HCT116 (cell line): Measurements from ENCODE around the gene OSGIN1. TPM values are rescaled to one million over a fixed set of nuclear protein-coding genes. Genes with fewer than 3 reads are reported as not detected.

Experiments used
- ATAC-seq: fragments of 200-7000 bp; cut with Tn5 transposase; 2 replicates; pipeline ENCODE4 v1.9.1; 2020; ENCODE audit warnings: mild to moderate bottlenecking, moderate library complexity
- BruUV-seq: library from RNA; stranded (reverse); fragments of 400-500 nt; replicated peaks from 2 replicates; lab custom pipeline; 2021; lab: Mats Ljungman, UMichigan
- CTCF ChIA-PET: fragments of 300-600 bp; sonication (Branson Sonifier 250); formaldehyde crosslinking; loops from one replicate; lab custom pipeline; 2021; ENCODE audit warnings: antibody characterized with exemption; lab: Charles Lee
- POLR2A ChIA-PET: fragments of 300-600, 350-600 bp; sonication (Branson Sonifier 250); formaldehyde crosslinking; loops from one replicate; lab custom pipeline; 2021; ENCODE audit warnings: antibody characterized with exemption; lab: Charles Lee
- RAD21 ChIA-PET, 2 experiments: fragments of 300-600 bp; sonication (Branson Sonifier 250); formaldehyde crosslinking; loops; one replicate each; lab custom pipeline; 2023; ENCODE audit warnings: low total read pairs in 2 of 2; ENCODE audit not compliant: uncharacterized antibody in 2 of 2, unreplicated experiment in 2 of 2, low non-redundant PET in 1 of 2; lab: Charles Lee
- DNase-seq: peaks from one replicate; pipeline ENCODE4 v3.0.0-alpha.2; 2010; ENCODE audit warnings: low read depth, low spot score
- H2AFZ ChIP-seq: fragments of 200-600 bp; shearing (Covaris generic), sonication (generic); 2 replicates; pipeline ENCODE4 v1.6.1; 2017; ENCODE audit warnings: low read depth, mixed run types, mixed read lengths, antibody characterized with exemption, low read length; ENCODE audit not compliant: poor library complexity, severe bottlenecking
- H3K27ac ChIP-seq: 2 replicates; pipeline ENCODE4 v1.5.1; 2012; ENCODE audit warnings: low read depth, low read length
- H3K27me3 ChIP-seq: fragments of 200-600 bp; sonication (generic); 2 replicates; pipeline ENCODE4 v1.6.1; 2016; ENCODE audit warnings: mixed run types, low read length, mixed read lengths; ENCODE audit not compliant: insufficient read depth
- H3K36me3 ChIP-seq, 2 experiments: fragments of 200-500 bp in 1 of 2; fragments of 200-600 bp in 1 of 2; sonication (Bioruptor generic) in 1 of 2; sonication (generic) in 1 of 2; 2 replicates each; pipeline versions ENCODE4 v1.5.1 to v1.6.1; 2014 to 2016; ENCODE audit warnings: low read length in 2 of 2, inconsistent platforms in 1 of 2, mixed read lengths in 1 of 2, mixed run types in 1 of 2; ENCODE audit not compliant: insufficient read depth in 2 of 2, control insufficient read depth in 1 of 2
- H3K4me1 ChIP-seq, 2 experiments: fragments of 200-600 bp in 1 of 2; sonication (generic) in 1 of 2; 2 replicates each; pipeline versions ENCODE4 v1.5.1 to v1.6.1; 2012 to 2017; ENCODE audit warnings: low read length in 2 of 2, inconsistent platforms in 1 of 2, mild to moderate bottlenecking in 1 of 2, mixed read lengths in 1 of 2, mixed run types in 1 of 2, moderate library complexity in 1 of 2; ENCODE audit not compliant: insufficient read depth in 2 of 2, control insufficient read depth in 1 of 2
- H3K4me2 ChIP-seq: fragments of 200-600 bp; sonication (generic); 2 replicates; pipeline ENCODE4 v1.6.1; 2017; ENCODE audit warnings: mixed run types, low read length, mixed read lengths
- H3K4me3 ChIP-seq, 2 experiments: fragments of 200-600 bp in 1 of 2; sonication (generic) in 1 of 2; replicated peaks in 1 of 2; 2 replicates each; pipeline ENCODE4 v1.5.1; 2011 to 2016; ENCODE audit warnings: low read length in 2 of 2, control low read depth in 1 of 2, low read depth in 1 of 2, mild to moderate bottlenecking in 1 of 2, mixed read lengths in 1 of 2, mixed run types in 1 of 2
- H3K79me2 ChIP-seq: fragments of 200-600 bp; sonication (generic); 2 replicates; pipeline ENCODE4 v1.6.1; 2017; ENCODE audit warnings: mild to moderate bottlenecking, mixed run types, low read length, moderate library complexity, mixed read lengths; ENCODE audit not compliant: insufficient read depth
- H3K9ac ChIP-seq: fragments of 200-600 bp; sonication (generic); 2 replicates; pipeline ENCODE4 v1.6.1; 2016; ENCODE audit warnings: low read length, mixed read lengths
- H3K9me2 ChIP-seq: fragments of 200-600 bp; sonication (generic), shearing (Covaris generic); 2 replicates; pipeline ENCODE4 v1.6.1; 2017; ENCODE audit warnings: mixed run types, mild to moderate bottlenecking, moderate library complexity; ENCODE audit not compliant: insufficient read depth
- H3K9me3 ChIP-seq, 2 experiments: fragments of 200-500 bp in 1 of 2; fragments of 200-600 bp in 1 of 2; sonication (Bioruptor generic) in 1 of 2; sonication (generic) in 1 of 2; 2 replicates each; pipeline ENCODE4 v1.6.1; 2014 to 2017; ENCODE audit warnings: low read length in 2 of 2, mixed read lengths in 2 of 2, inconsistent platforms in 1 of 2, low read depth in 1 of 2, mild to moderate bottlenecking in 1 of 2, mixed run types in 1 of 2, moderate library complexity in 1 of 2; ENCODE audit not compliant: control insufficient read depth in 1 of 2, insufficient read depth in 1 of 2
- H4K20me1 ChIP-seq: fragments of 200-600 bp; sonication (generic), shearing (Covaris generic); 2 replicates; pipeline ENCODE4 v1.6.1; 2017; ENCODE audit warnings: mixed run types, mild to moderate bottlenecking, moderate library complexity; ENCODE audit not compliant: insufficient read depth
- CBX3 ChIP-seq: IDR thresholded peaks from 2 replicates; pipeline ENCODE4 v1.6.1; 2012; ENCODE audit warnings: low read depth
- ELF1 ChIP-seq: IDR thresholded peaks from 2 replicates; pipeline ENCODE4 v1.6.1; 2012; ENCODE audit warnings: low read depth, borderline replicate concordance
- EZH2phosphoT487 ChIP-seq: fragments of 200-600 bp; IDR thresholded peaks from 2 replicates; pipeline ENCODE4 v1.6.1; 2018; ENCODE audit warnings: antibody characterized with exemption, borderline replicate concordance
- FOSL1 ChIP-seq: IDR thresholded peaks from 2 replicates; pipeline ENCODE4 v1.6.1; 2012; ENCODE audit warnings: low read depth
- POLR2AphosphoS5 ChIP-seq: IDR thresholded peaks from 2 replicates; pipeline ENCODE4 v1.6.1; 2011; ENCODE audit warnings: mild to moderate bottlenecking, low read depth, low read length, moderate library complexity
- SIN3A ChIP-seq: IDR thresholded peaks from 2 replicates; pipeline ENCODE4 v1.6.1; 2012; ENCODE audit warnings: low read depth
- SRF ChIP-seq: IDR thresholded peaks from 2 replicates; pipeline ENCODE4 v1.6.1; 2012; ENCODE audit warnings: low read depth
- YY1 ChIP-seq: IDR thresholded peaks from 2 replicates; pipeline ENCODE4 v1.6.1; 2011; ENCODE audit warnings: low read length, low read depth, moderate library complexity, mild to moderate bottlenecking; ENCODE audit not compliant: insufficient replicate concordance; ENCODE audit errors: extremely low read depth
- ZBTB33 ChIP-seq: IDR thresholded peaks from 2 replicates; pipeline ENCODE4 v1.6.1; 2011; ENCODE audit warnings: mild to moderate bottlenecking, low read length, moderate library complexity; ENCODE audit not compliant: insufficient replicate concordance; ENCODE audit errors: extremely low read depth
- ZFX ChIP-seq: fragments of 450-650 bp; IDR thresholded peaks from 2 replicates; pipeline ENCODE4 v1.6.1; 2017
- intact Hi-C: fragments of 100-400 bp; cut with micrococcal nuclease; formaldehyde crosslinking; loops from 2 replicates; pipeline ENCODE4 v1.10.0; 2022
- total RNA-seq: library from RNA; stranded (reverse); gene quantifications from one replicate; pipeline ENCODE4 v1.2.1, GENCODE V29; 2021; ENCODE audit not compliant: unreplicated experiment
- TF ChIP-seq, protein P1 (sequence below): IDR thresholded peaks from 2 replicates; pipeline ENCODE4 v1.6.1; 2012; ENCODE audit warnings: low read depth

The OSGIN1 gene
- total RNA-seq, 1 experiment from 2014 or later: 19.8 TPM

DNA sequence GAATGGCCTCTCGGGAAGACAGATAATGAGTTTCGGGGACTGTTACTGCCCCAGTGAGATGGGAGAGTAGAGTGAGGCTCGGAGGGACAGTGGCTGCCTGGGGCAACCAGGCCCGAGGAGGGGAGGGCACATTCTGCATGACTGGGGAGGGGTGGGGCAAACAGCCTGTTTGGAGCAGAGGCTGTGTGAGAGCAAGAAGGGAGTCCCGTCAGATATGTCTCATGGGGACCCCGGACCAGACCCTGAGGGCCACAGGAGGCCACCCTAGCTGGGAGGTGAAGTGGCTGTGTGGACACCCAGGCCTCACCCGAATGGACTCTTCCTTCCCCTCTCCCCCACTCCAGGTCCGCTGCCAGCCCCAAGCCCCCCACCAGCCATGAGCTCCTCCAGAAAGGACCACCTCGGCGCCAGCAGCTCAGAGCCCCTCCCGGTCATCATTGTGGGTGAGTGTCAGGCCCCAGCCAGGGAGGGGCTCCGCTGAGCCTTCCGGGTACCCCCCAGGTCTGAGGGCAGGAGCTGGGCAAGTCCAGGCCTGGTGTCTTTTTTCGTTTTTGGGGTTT is 4.3 kb downstream of the OSGIN1 start:
- H3K79me2 ChIP-seq: no peaks in the 10 kb centered on the region; the same call in 1 of the 2 replicates
- ATAC-seq (no peak), DNase-seq (no peak)
- H3K36me3 ChIP-seq: peaks cover 5 to 9% of the 10 kb centered on the region in 2 experiments; a peak in 1 of 4 replicates
- ChIA-PET RAD21 (interaction anchor here (0.7 to 1.3 kb wide), 3 partner anchors 86 to 662 kb away, joined by 3 to 7 read pairs (median 4); partner anchors contain the start of gene SLC38A8 (in 1 of the 2)), POLR2A (interaction anchor here (1.2 kb wide), 1 partner anchor 57 kb away, joined by 3 read pairs; no protein-coding TSS in a partner anchor), CTCF (interaction anchor here (0.7 to 2.4 kb wide), 17 partner anchors 9 to 549 kb away, joined by 3 to 24 read pairs (median 5); partner anchors contain the start of gene TAF1C)
- TF ChIP-seq YY1 (no peak), ZFX (no peak), CBX3 (no peak), FOSL1 (no peak), POLR2AphosphoS5 (no peak)
- H3K4me1 ChIP-seq: peaks cover 16 to 26% of the 10 kb centered on the region in 2 experiments
- H3K4me3 ChIP-seq: no peak overlapping the region
- intact Hi-C loops: loop anchor here (2.0 to 10.0 kb wide), 2 partner anchors 87 to 547 kb away; partner anchors contain the start of gene MEAK7
- no peaks in the 10 kb centered on the region for H3K9me2 ChIP-seq
- H3K4me2 ChIP-seq: no peak overlapping the region
- H3K27me3 ChIP-seq: no peaks in the 10 kb centered on the region
- no TSS peak for BruUV-seq
- no peaks in the 10 kb centered on the region for H4K20me1 ChIP-seq
- no peak overlapping the region for H3K9ac ChIP-seq
- no peak overlapping the region for H3K27ac ChIP-seq
- H2AFZ ChIP-seq: no peak overlapping the region
- H3K9me3 ChIP-seq: no peaks in the 10 kb centered on the region

DNA sequence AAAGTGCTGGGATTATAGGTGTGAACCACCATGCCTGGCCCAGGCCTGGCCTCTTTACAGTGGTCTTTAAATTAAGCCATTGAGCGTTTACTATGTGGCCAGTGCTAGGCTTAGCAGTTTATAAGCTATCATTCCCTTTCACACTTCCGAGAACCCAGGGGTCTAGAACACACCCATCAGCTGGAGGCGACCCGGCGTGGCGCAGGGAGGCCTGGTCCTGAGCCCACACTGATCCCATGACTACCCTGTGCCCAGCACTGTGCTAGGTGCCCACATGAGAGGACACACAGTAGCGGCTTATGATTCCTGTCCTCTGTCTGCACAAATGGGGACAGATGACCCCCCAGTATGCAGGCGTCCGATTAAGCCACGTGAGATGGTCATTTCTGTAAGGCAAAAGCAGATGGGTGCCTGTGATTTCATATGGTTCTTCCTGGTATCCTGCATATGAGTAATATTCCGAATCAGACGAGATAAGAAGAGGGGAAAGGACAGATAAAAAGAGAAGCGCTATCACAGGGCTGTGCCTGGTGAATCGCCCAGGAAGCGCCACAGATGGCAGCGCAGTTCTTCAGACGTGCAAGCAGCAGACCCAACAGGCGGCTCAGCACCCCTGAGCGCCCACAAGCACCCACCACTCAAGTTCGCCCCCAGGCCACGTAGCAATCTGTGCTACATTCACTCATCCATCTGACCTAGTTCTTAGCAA is 5.3 kb downstream of the OSGIN1 start:
- ChIA-PET POLR2A (no interaction called here), RAD21 (interaction anchor here in 1 of 2 experiments (0.7 kb wide), 1 partner anchor 661 kb away, joined by 4 read pairs; no protein-coding TSS in a partner anchor), CTCF (interaction anchor here (0.7 to 2.4 kb wide), 4 partner anchors 88 to 108 kb away, joined by 3 to 19 read pairs (median 4); no protein-coding TSS in a partner anchor)
- DNase-seq (no peak), ATAC-seq (no peak)
- Histone ChIP-seq H2AFZ (no peak overlapping the region), H3K27ac (no peak overlapping the region), H3K9me2 (no peaks in the 10 kb centered on the region), H3K4me3 (no peak overlapping the region), H4K20me1 (no peaks in the 10 kb centered on the region), H3K9me3 (no peaks in the 10 kb centered on the region), H3K36me3 (peaks cover 5 to 13% of the 10 kb centered on the region in 2 experiments; a peak in 1 of 4 replicates), H3K4me2 (no peak overlapping the region), H3K79me2 (no peaks in the 10 kb centered on the region; the same call in 1 of the 2 replicates), H3K27me3 (no peaks in the 10 kb centered on the region), H3K4me1 (peaks cover 11 to 17% of the 10 kb centered on the region in 2 experiments), H3K9ac (no peak overlapping the region)
- intact Hi-C loops: loop anchor here (10.0 kb wide), 1 partner anchor 547 kb away; the partner anchor contains the start of gene MEAK7
- TF ChIP-seq EZH2phosphoT487 (no peak), SRF (no peak), SIN3A (no peak), ZBTB33 (no peak), ELF1 (no peak), ZFX (no peak)
- TF ChIP-seq, protein P1, sequence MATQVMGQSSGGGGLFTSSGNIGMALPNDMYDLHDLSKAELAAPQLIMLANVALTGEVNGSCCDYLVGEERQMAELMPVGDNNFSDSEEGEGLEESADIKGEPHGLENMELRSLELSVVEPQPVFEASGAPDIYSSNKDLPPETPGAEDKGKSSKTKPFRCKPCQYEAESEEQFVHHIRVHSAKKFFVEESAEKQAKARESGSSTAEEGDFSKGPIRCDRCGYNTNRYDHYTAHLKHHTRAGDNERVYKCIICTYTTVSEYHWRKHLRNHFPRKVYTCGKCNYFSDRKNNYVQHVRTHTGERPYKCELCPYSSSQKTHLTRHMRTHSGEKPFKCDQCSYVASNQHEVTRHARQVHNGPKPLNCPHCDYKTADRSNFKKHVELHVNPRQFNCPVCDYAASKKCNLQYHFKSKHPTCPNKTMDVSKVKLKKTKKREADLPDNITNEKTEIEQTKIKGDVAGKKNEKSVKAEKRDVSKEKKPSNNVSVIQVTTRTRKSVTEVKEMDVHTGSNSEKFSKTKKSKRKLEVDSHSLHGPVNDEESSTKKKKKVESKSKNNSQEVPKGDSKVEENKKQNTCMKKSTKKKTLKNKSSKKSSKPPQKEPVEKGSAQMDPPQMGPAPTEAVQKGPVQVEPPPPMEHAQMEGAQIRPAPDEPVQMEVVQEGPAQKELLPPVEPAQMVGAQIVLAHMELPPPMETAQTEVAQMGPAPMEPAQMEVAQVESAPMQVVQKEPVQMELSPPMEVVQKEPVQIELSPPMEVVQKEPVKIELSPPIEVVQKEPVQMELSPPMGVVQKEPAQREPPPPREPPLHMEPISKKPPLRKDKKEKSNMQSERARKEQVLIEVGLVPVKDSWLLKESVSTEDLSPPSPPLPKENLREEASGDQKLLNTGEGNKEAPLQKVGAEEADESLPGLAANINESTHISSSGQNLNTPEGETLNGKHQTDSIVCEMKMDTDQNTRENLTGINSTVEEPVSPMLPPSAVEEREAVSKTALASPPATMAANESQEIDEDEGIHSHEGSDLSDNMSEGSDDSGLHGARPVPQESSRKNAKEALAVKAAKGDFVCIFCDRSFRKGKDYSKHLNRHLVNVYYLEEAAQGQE: no peak
- BruUV-seq: no TSS peak
